ENCODE measurements around the gene MUCL3. TPM values are rescaled to one million over a fixed set of nuclear protein-coding genes. Genes with fewer than 3 reads are reported as not detected.

The MUCL3 gene
- total RNA-seq (ENCODE audit: low replicate concordance) = not detected in 2 replicates

DNA sequence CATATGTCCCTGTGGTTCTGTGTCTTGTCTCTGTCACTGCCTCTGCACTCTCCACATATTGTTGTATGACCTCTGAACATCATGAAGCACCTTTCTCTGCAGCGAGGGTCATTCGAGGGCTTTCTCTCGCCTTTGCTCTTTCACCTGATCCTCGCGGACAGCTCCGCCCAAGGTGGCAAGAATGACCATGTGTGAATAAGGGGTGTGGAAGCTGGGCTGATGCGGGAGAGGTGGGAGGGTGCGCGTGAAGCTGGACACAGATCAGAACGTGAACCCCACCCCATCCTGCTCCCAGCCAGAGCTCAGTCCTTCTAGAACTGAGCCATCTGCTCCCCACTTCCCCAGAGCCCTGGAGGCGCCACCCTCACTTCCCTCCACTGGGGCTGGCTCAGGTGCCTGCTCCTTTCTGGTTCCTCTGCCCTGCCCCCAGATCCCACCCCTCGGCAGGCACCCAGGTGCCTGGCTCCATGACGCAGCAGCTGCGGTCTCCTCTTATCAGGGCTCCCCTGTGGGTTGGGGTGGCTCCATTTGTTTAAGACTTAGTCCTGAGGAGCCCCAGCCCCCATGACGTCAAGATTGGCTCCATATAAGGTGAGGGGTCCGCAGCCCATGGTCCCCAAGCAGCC lies at the start of gene MUCL3:
Gene MUCL3 (plus strand): TSS at position 613 of the 626 bp plus-strand sequence. CDS start 27 bp downstream, outside the sequence.

DNA sequence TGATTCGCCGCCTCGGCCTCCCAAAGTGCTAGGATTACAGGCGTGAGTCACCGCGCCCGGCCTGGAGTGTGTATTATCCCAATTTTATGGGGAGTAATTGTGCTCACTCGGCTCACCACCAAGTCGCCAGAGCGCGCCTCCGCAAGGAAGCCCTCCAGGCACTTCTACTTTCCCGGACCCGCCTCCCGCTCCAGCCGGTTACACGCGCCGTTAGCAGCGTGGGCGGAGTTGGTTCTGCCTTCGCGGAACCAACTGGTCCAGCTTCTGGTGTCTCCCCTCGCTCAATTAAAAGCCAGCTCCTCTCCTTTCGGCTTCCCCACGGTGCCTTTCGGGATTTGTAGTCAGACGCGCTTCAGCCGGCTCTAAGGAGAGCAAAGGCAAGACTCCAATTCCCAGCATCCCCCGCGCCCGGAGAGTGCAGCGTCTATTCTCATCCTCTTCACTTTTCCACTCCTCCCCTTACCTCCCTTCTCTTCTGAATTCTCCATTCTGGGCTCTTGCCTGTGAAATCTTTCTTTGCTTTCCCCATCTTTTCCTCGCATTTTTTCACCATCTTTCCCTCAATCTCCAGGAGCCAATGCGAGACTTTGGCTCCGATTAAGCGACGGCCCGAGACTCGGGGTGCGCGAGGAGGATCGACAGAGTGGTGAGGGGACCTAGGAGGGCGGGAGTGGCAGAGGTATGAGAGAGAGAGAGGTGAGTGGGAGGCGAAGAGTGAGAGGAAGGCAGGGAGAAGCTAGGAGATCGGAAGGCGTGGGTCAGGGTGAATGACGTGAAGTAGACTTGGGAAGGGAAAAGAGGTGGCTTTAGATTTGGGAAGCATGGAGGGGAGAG lies 32.8 kb upstream of the MUCL3 start, which contains the start of gene GTF2H4:
Gene GTF2H4 (plus strand): TSS at position 450 of the 834 bp plus-strand sequence.

DNA sequence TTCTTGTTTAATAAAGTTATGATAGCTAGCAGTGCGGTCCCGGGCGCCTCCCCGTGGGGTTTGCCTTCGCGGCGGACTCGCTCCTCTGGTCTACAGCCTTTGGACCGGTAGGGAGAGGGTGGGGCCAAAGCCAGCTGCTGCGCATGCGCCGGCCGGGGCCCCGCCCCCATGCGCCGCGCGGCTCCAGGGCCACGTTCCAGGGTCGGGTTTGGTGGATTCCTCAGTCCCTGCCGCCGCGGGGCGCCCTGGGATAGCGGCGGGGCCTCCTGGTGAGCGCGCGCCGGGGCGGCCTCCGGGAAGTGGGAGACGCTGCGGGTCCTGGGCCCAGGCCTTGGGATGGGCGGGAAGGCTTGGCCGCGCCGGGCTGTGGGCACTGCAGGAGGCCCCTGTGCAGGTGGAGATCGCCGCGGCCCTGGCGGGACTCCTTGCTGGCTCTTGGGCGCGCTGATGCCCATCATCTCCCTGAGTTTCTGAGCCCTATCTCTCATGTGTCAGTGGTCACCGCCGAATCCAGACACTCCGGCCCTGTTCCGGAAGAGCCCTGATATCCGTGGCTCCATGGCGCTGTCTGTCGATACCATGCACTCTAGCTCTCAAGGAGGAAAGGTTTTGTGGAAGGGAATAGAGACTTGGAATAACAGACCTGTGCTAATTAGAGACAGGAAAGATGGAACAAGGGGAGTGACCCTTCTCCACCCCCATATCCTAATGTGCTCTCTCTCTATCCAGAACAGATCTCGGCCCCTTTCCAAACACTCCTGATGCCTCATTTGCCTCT lies 26.5 kb upstream of the MUCL3 start, which contains the start of gene VARS2:
Gene VARS2 (plus strand): TSS at position 163 of the 778 bp plus-strand sequence. CDS start 599 bp downstream, at position 762.

DNA sequence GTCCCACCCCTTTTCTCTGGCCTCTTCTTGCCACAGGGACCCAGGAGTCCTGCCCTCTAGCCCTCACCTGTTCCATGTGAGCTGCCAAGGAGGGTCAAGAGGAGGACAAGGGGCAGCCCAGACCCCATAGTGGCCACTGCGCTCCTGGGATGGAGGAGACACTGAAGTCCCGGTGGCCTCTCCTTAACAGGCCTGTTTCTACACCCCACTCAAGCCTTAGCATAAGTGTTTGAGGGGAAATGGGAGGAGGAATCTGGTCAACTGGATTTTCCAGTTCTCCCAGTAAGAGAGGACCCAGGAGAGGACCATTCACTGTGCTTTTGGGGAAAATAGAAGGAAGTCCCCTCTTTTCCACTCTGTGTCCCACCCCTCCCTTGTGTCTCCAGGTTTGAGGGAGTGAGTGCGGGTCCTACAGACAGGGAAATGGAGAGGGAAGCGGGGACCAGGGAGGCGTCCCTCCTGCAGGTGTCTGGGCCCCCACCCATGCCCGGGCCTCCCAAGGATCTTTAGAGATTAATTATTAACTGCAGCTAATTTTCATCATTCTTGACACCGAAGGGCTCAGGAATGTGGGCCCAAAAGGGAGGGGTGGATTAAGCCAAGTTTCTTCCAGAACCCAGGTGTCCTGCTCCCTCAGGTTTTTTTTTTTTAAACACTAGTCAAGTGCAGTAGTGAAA lies 8.7 kb upstream of the MUCL3 start, which contains the start of gene SFTA2:
Gene SFTA2 (minus strand): TSS at position 202 of the 677 bp plus-strand sequence. CDS start 74 bp downstream, at position 128.

DNA sequence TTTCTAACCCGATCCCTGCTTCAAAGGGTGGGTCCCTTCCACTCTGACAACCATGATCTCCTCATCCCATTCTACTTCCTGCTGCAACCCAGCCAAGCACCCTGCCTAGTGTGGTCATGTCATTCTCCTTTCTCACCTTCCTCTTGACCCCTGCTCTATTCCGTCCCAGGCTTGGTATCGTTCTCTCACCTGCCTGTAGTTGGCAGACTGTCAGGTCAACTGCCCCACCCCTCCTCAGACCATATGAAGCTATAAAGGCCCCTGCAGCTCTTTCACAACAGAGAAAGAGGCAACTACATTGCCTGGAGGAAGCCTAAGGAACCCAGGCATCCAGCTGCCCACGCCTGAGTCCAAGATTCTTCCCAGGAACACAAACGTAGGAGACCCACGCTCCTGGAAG lies 42.7 kb downstream of the MUCL3 start, which contains the start of gene MUC21:
Gene MUC21 (plus strand): TSS at position 280 of the 400 bp plus-strand sequence. CDS start 241 bp downstream, outside the sequence.

Other genes starting within 250 kb of the MUCL3 start
- gene NRM, start 250.0 kb upstream of the MUCL3 start, total RNA-seq (ENCODE audit: low replicate concordance) = 1.2 and 1.5 TPM in 2 replicates
- 1.8 and 5.0 TPM in 2 replicates for gene MDC1, start 223.7 kb upstream of the MUCL3 start, total RNA-seq (ENCODE audit: low replicate concordance)
- gene TUBB, start 220.6 kb upstream of the MUCL3 start, total RNA-seq (ENCODE audit: low replicate concordance) = 361 and 456 TPM in 2 replicates
- gene FLOT1, start 198.3 kb upstream of the MUCL3 start, total RNA-seq (ENCODE audit: low replicate concordance) = 79.3 and 96.3 TPM in 2 replicates
- 9.6 and 164 TPM in 2 replicates for gene IER3, start 196.4 kb upstream of the MUCL3 start, total RNA-seq (ENCODE audit: low replicate concordance)
- gene DDR1, start 56.5 kb upstream of the MUCL3 start, total RNA-seq (ENCODE audit: low replicate concordance) = 18.4 and 42.1 TPM in 2 replicates
- 8.4 and 11.7 TPM in 2 replicates for gene GTF2H4, start 32.8 kb upstream of the MUCL3 start, total RNA-seq (ENCODE audit: low replicate concordance)
- 12.3 and 15.7 TPM in 2 replicates for gene VARS2, start 26.7 kb upstream of the MUCL3 start, total RNA-seq (ENCODE audit: low replicate concordance)
- not detected in 2 replicates for gene SFTA2, start 8.8 kb upstream of the MUCL3 start, total RNA-seq (ENCODE audit: low replicate concordance)
- not detected in 2 replicates for gene MUC21, start 42.7 kb downstream of the MUCL3 start, total RNA-seq (ENCODE audit: low replicate concordance)
- gene MUC22, start 69.5 kb downstream of the MUCL3 start, total RNA-seq (ENCODE audit: low replicate concordance) = not detected in 2 replicates
- gene C6orf15, start 171.6 kb downstream of the MUCL3 start, total RNA-seq (ENCODE audit: low replicate concordance) = 0.08 TPM in 1 of 2 replicates, not detected in the other
- 1.2 and 1.5 TPM in 2 replicates for gene PSORS1C1, start 173.8 kb downstream of the MUCL3 start, total RNA-seq (ENCODE audit: low replicate concordance)
- not detected in 2 replicates for gene CDSN, start 179.5 kb downstream of the MUCL3 start, total RNA-seq (ENCODE audit: low replicate concordance)
- gene PSORS1C2, start 198.1 kb downstream of the MUCL3 start, total RNA-seq (ENCODE audit: low replicate concordance) = 0.08 TPM in 1 of 2 replicates, not detected in the other
- 13.1 and 14.2 TPM in 2 replicates for gene CCHCR1, start 216.8 kb downstream of the MUCL3 start, total RNA-seq (ENCODE audit: low replicate concordance)
- 1.3 and 6.6 TPM in 2 replicates for gene TCF19, start 217.6 kb downstream of the MUCL3 start, total RNA-seq (ENCODE audit: low replicate concordance)
- gene POU5F1, start 229.7 kb downstream of the MUCL3 start, total RNA-seq (ENCODE audit: low replicate concordance) = not detected in 2 replicates